HG03280 (cell line): ENCODE measurements around the gene SELENOT.
"Not testable (repeated sequence)": the region's sequence is repeated elsewhere in the genome, so short reads cannot be mapped to it uniquely, and the experiment has no call there.

Experiments
- ATAC-seq: cut with Tn5 transposase; IDR thresholded peaks from one replicate; pipeline ENCODE4 v1.9.1; 2021; ENCODE audit warnings: mild to moderate bottlenecking, moderate library complexity; ENCODE audit not compliant: unreplicated experiment

The SELENOT gene

GRCh38 chr3:150607267-150608065 lies 4.3 kb downstream of the SELENOT start:
- no peak for ATAC-seq

- no peak for ATAC-seq
Measured at GRCh38 chr3:150609988-150610387, 6.9 kb downstream of the SELENOT start.

- no peak for ATAC-seq
Measured at GRCh38 chr3:150610785-150611184, 7.7 kb downstream of the SELENOT start.

GRCh38 chr3:150611666-150612065 lies 8.5 kb downstream of the SELENOT start:
- no peak for ATAC-seq

GRCh38 chr3:150612494-150612893 lies 9.4 kb downstream of the SELENOT start:
- no peak for ATAC-seq

GRCh38 chr3:150613034-150613433 lies 9.9 kb downstream of the SELENOT start:
- no peak for ATAC-seq

- no peak for ATAC-seq
Measured at GRCh38 chr3:150613709-150614480, 10.8 kb downstream of the SELENOT start.

GRCh38 chr3:150620002-150620689 lies 17.0 kb downstream of the SELENOT start:
- no peak for ATAC-seq

- ATAC-seq = not testable (repeated sequence)
Measured at GRCh38 chr3:150622955-150623354, 19.8 kb downstream of the SELENOT start.

- ATAC-seq = no peak
Measured at GRCh38 chr3:150623945-150624344, 20.8 kb downstream of the SELENOT start.

- ATAC-seq = no peak
Measured at GRCh38 chr3:150626148-150626930, 23.2 kb downstream of the SELENOT start.

GRCh38 chr3:150627557-150627956 lies 24.4 kb downstream of the SELENOT start:
- ATAC-seq = no peak

GRCh38 chr3:150631515-150632221 lies 28.5 kb downstream of the SELENOT start:
- no peak for ATAC-seq

- no peak for ATAC-seq
Measured at GRCh38 chr3:150635076-150635475, 32.0 kb downstream of the SELENOT start.

GRCh38 chr3:150635526-150635925 lies 32.4 kb downstream of the SELENOT start:
- peak; percentile 80 for ATAC-seq

GRCh38 chr3:150636258-150636657 lies 33.1 kb downstream of the SELENOT start:
- ATAC-seq = no peak

- ATAC-seq = no peak
Measured at GRCh38 chr3:150639262-150639661, 36.1 kb downstream of the SELENOT start.

- no peak for ATAC-seq
Measured at GRCh38 chr3:150640256-150640655, 37.1 kb downstream of the SELENOT start.

- ATAC-seq = no peak
Measured at GRCh38 chr3:150653110-150653561, 50.0 kb downstream of the SELENOT start.

GRCh38 chr3:150656316-150656715 lies 53.2 kb downstream of the SELENOT start:
- no peak for ATAC-seq
